Transverse colon (tissue), 4 donors: ENCODE measurements around the gene GSAP. TPM values are rescaled to one million over a fixed set of nuclear protein-coding genes. Genes with fewer than 3 reads are reported as not detected.
"Not testable (repeated sequence)": the region's sequence is repeated elsewhere in the genome, so short reads cannot be mapped to it uniquely, and the experiment has no call there.

Experiments
- DNase-seq: peaks from one replicate; pipeline ENCODE4 v3.0.0-alpha.2; 2019
- H3K27ac ChIP-seq, 4 donors: fragments of 200-600 bp; sonication (generic); 2 replicates each; pipeline ENCODE4 v1.5.1; 2016 to 2018; ENCODE audit warnings: inconsistent platforms in 4 of 4
- H3K27me3 ChIP-seq: fragments of 200-600 bp; sonication (generic); 2 replicates; pipeline ENCODE4 v1.5.1; 2017; ENCODE audit warnings: inconsistent platforms
- H3K36me3 ChIP-seq, 4 donors: fragments of 200-600 bp; sonication (generic); 2 replicates each; pipeline ENCODE4 v1.5.1; 2017 to 2019; ENCODE audit warnings: inconsistent platforms in 4 of 4
- H3K4me1 ChIP-seq, 4 donors: fragments of 200-600 bp; sonication (generic); 2 replicates each; pipeline ENCODE4 v1.5.1; 2017 to 2020; ENCODE audit warnings: inconsistent platforms in 4 of 4
- H3K4me3 ChIP-seq, 4 donors: fragments of 200-600 bp; sonication (generic); 1 replicate in 1 of 4; 2 replicates in 3 of 4; pipeline versions ENCODE4 v1.5.1 to v1.6.1; 2017 to 2019; ENCODE audit warnings: inconsistent platforms in 4 of 4
- H3K9me3 ChIP-seq, 2 donors: fragments of 200-600 bp; sonication (generic); 2 replicates each; pipeline ENCODE4 v1.5.1; 2017 to 2019; ENCODE audit warnings: inconsistent platforms in 2 of 2
- EP300 ChIP-seq: sonication (generic); formaldehyde crosslinking; IDR thresholded peaks from one replicate; pipeline ENCODE4 v1.6.1; 2017; ENCODE audit warnings: antibody characterized with exemption, low read depth
- POLR2A ChIP-seq: fragments of 450-650 bp; IDR thresholded peaks from one replicate; pipeline ENCODE4 v1.6.1; 2016; ENCODE audit warnings: antibody characterized with exemption, mild to moderate bottlenecking, moderate library complexity
- POLR2AphosphoS5 ChIP-seq, 3 donors: sonication (generic); formaldehyde crosslinking; IDR thresholded peaks; one replicate each; pipeline ENCODE4 v1.6.1; 2016; ENCODE audit warnings: antibody characterized with exemption in 3 of 3
- WGBS, 2 donors: methylation state at CpG; one replicate each; pipeline ENCODE4 v1.1.5; 2018; ENCODE audit warnings: low coverage in 1 of 2; 5-methylcytosine and 5-hydroxymethylcytosine counted together
- in situ Hi-C, 4 donors: fragments of 200-750 bp; cut with MboI; loops; one replicate each; pipeline versions ENCODE4 v1.15.0 to v1.15.1; 2017; ENCODE audit warnings: low sequenced_read_pairs in 3 of 4, low pct_ligation_motif_present in 1 of 4, low pct_unique_long_range_greater_than_20kb in 1 of 4
- intact Hi-C: fragments of 100-400 bp; cut with DNase I; formaldehyde crosslinking; loops from one replicate; pipeline ENCODE4 v1.15.1; 2023; ENCODE audit warnings: low total_unique reads
- total RNA-seq, 4 donors: library from RNA; depleted of rRNA; stranded (reverse); fragments of >200 nt; gene quantifications; one replicate each; pipeline ENCODE4 v1.1.0, GENCODE V29; 2016
- TF ChIP-seq, protein P1 (sequence below), 5 experiments: fragments of 200-600 bp in 3 of 5; fragments of 450-650 bp in 2 of 5; sonication (generic) in 3 of 5; IDR thresholded peaks; 1 replicate in 2 of 5; 2 replicates in 3 of 5; pipeline ENCODE4 v1.5.1; 2016 to 2017; ENCODE audit warnings: antibody characterized with exemption in 5 of 5, inconsistent platforms in 3 of 5, mild to moderate bottlenecking in 2 of 5, moderate library complexity in 1 of 5

Gene GSAP
- total RNA-seq, 4 donors from 2014 or later = 5.0 to 25.2 (median 15.5) TPM

DNA sequence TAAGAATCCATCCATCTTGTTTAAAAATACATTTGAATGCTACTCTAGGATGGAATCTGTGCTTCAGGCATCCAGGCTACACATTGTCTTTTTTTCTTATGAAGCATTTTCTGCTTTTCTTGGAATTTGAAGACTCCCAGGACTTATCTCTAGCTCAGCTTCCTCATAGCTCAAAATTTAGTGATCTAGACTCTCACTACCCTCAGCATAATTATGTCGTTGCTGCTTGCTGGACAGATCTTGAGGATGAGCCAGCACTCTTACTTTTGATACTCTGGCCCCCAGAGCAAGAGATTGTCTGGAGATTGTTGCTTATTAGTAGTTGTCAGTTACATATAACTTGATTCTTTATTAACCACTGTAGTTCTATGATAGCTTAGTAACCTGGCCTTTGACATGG is 133.3 kb downstream of the GSAP start:
- Histone ChIP-seq H3K27ac (peak overlapping the region in 3 of 4 donors; percentile 18 to 52 (median 35)), H3K27me3 (no peaks in the 10 kb centered on the region), H3K4me1 (peaks cover 0 to 11% (median 3%) of the 10 kb centered on the region in 4 donors), H3K4me3 (no peak overlapping the region), H3K36me3 (no peaks in the 10 kb centered on the region), H3K9me3 (no peaks in the 10 kb centered on the region)
- in situ Hi-C loops (no loop called here), intact Hi-C loops (no loop called here)
- TF ChIP-seq, protein P1, sequence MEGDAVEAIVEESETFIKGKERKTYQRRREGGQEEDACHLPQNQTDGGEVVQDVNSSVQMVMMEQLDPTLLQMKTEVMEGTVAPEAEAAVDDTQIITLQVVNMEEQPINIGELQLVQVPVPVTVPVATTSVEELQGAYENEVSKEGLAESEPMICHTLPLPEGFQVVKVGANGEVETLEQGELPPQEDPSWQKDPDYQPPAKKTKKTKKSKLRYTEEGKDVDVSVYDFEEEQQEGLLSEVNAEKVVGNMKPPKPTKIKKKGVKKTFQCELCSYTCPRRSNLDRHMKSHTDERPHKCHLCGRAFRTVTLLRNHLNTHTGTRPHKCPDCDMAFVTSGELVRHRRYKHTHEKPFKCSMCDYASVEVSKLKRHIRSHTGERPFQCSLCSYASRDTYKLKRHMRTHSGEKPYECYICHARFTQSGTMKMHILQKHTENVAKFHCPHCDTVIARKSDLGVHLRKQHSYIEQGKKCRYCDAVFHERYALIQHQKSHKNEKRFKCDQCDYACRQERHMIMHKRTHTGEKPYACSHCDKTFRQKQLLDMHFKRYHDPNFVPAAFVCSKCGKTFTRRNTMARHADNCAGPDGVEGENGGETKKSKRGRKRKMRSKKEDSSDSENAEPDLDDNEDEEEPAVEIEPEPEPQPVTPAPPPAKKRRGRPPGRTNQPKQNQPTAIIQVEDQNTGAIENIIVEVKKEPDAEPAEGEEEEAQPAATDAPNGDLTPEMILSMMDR (IDR thresholded peaks at IDR 0.05) = no peak
- TF ChIP-seq POLR2AphosphoS5 (IDR thresholded peaks at IDR 0.05) (no peak), EP300 (no peak), POLR2A (no peak)
- no peak for DNase-seq
- WGBS, 2 donors = 52 to 63% methylated on average over 1 of the region's 1 CpG

DNA sequence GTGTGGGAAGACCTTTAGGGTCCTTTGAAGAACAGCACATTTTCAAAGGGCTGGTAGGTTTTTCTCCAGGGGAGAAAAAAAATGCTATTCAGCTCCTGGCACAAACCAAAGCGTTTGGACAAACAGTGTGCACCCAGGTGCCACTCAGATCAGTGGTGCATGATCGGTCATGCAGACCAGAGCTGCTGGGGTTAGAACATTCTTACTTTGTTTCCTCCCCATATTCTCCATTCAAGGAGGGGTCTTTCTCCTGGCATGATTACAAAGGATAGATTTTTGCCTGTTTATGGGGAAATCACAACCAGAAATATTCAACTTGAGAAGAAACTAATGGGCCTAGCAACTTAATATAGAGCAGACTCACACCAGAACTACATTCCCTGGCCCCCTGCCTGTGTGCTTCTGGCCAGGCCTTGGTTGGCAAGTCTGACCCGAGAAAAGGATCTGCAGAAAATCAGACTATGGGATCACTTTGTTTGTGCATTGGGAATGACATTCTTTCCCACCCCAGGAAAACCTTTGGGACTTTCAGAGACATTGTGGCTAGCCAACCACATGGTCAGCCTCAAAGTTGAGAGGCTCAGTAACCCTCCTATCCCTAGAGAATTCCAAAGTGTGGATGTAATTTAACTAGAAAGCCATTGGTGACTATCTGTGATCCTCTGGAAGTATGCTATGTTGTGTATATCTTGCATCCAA is 134.2 kb downstream of the GSAP start:
- TF ChIP-seq, protein P1 (IDR thresholded peaks at IDR 0.05) = no peak
- TF ChIP-seq POLR2A (no peak), POLR2AphosphoS5 (IDR thresholded peaks at IDR 0.05) (no peak), EP300 (no peak)
- Histone ChIP-seq H3K4me3 (no peak overlapping the region), H3K36me3 (no peaks in the 10 kb centered on the region), H3K27ac (peak overlapping the region in 3 of 4 donors; percentile 18 to 52 (median 35)), H3K4me1 (peaks cover 0 to 11% (median 3%) of the 10 kb centered on the region in 4 donors), H3K27me3 (no peaks in the 10 kb centered on the region), H3K9me3 (no peaks in the 10 kb centered on the region)
- in situ Hi-C loops = no loop called here
- intact Hi-C loops = no loop called here
- 63 to 69% methylated on average over 2 to 3 of the region's 3 CpGs for WGBS, 2 donors
- no peak for DNase-seq

DNA sequence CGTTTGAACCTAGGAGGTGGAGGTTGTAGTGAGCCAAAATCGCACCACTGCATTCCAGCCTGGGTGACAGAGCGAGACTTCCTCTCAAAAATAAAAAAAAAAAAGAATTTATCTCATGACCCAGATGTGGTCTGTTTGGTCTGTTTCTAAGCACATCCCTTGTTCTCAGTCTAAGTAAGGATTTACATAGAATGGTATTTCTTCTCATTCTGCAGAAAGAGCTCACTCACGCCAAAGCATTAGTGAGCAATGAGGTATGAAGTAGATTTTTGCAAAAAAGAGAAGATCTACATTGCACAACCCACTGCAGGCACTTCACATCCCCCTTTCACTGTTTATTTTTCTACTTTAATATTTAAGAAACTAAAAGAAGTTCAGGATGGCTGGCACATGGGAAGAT is 140.0 kb downstream of the GSAP start:
- in situ Hi-C loops = no loop called here

DNA sequence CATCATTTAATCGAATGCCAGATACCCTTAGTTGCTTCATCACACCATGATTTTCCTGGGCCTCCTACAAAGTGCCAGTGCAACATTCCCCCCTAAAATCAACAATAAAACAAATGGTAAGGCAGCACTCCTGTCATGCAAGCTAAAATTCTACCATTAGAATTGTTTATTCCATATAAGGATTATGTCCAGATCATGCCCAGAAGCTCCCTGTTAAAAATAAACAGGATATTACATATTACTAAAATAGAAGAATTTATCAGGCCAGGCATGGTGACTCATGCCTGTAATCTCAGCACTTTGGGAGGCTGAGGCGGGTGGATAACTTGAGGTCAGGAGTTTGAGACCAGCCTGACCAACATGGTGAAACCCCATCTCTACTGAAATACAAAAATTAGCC is 140.5 kb downstream of the GSAP start:
- intact Hi-C loops, H3K9me3 ChIP-seq, in situ Hi-C loops, H3K4me3 ChIP-seq, H3K4me1 ChIP-seq, H3K27ac ChIP-seq, DNase-seq, H3K27me3 ChIP-seq, H3K36me3 ChIP-seq: not testable (repeated sequence)
- WGBS, 2 donors = 70% methylated on average over 2 of the region's 2 CpGs; no CpG with 5 or more reads in 1 of the 2 donors

More for the DNA sequence above, 140.0 kb downstream of the GSAP start:
- intact Hi-C loops = no loop called here
- no peak for DNase-seq
- H3K4me3 ChIP-seq = no peak overlapping the region
- H3K9me3 ChIP-seq = no peaks in the 10 kb centered on the region
- peaks cover 0 to 6% (median 2%) of the 10 kb centered on the region in 4 donors for H3K4me1 ChIP-seq
- H3K36me3 ChIP-seq = no peaks in the 10 kb centered on the region
- TF ChIP-seq POLR2AphosphoS5 (IDR thresholded peaks at IDR 0.05) = no peak
- no peak for TF ChIP-seq POLR2A
- no peak for TF ChIP-seq EP300
- TF ChIP-seq, protein P1 (IDR thresholded peaks at IDR 0.05) = no peak
- WGBS, 2 donors = 51 to 66% methylated on average over 4 of the region's 4 CpGs
- H3K27me3 ChIP-seq = no peaks in the 10 kb centered on the region
- H3K27ac ChIP-seq = no peak overlapping the region

DNA sequence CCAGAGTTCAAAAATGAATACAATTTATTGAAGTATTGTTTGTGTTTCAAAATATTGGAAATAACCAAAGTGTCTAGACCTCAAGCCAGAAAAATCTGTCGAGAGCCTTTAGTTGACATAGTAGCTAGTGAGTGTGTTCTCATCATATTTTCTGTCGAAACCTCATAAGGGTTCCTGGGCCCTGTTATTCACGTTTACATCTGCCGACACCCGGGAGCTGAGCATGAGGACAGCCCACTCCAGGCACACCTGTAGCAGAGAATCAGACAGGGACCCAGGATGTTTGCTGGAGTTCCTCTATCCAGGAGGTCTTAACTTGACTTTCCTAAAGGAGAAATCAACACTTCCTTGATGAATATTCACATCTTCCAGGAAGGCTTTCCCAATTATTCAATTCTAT is 144.4 kb downstream of the GSAP start:
- DNase-seq = no peak
- Histone ChIP-seq H3K9me3 (no peaks in the 10 kb centered on the region), H3K27ac (no peak overlapping the region), H3K27me3 (no peaks in the 10 kb centered on the region), H3K4me3 (no peak overlapping the region), H3K36me3 (no peaks in the 10 kb centered on the region), H3K4me1 (peaks cover 0 to 16% (median 3%) of the 10 kb centered on the region in 4 donors)
- in situ Hi-C loops (no loop called here), intact Hi-C loops (no loop called here)
- TF ChIP-seq EP300 = no peak
- no peak for TF ChIP-seq POLR2A
- TF ChIP-seq, protein P1 (IDR thresholded peaks at IDR 0.05) = no peak
- TF ChIP-seq POLR2AphosphoS5 (IDR thresholded peaks at IDR 0.05) = no peak
- WGBS, 2 donors = 94 to 100% methylated on average over 2 to 5 of the region's 5 CpGs
